ENCODE results near the gene MIOS.

MIOS gene

DNA sequence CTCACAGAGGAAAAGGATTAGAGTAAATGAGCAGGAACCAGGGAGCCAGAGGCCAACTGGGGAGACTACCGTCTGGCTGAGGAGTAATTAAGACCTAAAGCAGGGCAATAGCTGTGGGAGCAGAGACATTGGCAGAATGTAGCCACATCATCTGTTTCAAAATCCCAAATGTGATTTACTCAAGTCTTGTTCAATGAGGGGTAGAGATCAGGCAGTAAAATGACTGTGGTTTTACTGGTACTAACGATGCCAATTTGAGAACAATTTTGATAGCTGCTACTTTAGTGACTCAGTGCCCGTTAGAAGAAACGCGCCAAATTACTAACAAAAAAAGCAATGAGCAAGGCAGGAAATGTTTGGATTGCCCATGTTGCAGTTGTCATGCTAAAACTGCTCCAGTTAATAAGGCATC, 12.7 kb upstream of the MIOS start:
- TF ChIP-seq, protein P1, sequence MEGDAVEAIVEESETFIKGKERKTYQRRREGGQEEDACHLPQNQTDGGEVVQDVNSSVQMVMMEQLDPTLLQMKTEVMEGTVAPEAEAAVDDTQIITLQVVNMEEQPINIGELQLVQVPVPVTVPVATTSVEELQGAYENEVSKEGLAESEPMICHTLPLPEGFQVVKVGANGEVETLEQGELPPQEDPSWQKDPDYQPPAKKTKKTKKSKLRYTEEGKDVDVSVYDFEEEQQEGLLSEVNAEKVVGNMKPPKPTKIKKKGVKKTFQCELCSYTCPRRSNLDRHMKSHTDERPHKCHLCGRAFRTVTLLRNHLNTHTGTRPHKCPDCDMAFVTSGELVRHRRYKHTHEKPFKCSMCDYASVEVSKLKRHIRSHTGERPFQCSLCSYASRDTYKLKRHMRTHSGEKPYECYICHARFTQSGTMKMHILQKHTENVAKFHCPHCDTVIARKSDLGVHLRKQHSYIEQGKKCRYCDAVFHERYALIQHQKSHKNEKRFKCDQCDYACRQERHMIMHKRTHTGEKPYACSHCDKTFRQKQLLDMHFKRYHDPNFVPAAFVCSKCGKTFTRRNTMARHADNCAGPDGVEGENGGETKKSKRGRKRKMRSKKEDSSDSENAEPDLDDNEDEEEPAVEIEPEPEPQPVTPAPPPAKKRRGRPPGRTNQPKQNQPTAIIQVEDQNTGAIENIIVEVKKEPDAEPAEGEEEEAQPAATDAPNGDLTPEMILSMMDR (conservative IDR thresholded peaks at IDR 0.05), result no peak
- peak overlapping the region; percentile 73 for H3K27ac ChIP-seq

DNA sequence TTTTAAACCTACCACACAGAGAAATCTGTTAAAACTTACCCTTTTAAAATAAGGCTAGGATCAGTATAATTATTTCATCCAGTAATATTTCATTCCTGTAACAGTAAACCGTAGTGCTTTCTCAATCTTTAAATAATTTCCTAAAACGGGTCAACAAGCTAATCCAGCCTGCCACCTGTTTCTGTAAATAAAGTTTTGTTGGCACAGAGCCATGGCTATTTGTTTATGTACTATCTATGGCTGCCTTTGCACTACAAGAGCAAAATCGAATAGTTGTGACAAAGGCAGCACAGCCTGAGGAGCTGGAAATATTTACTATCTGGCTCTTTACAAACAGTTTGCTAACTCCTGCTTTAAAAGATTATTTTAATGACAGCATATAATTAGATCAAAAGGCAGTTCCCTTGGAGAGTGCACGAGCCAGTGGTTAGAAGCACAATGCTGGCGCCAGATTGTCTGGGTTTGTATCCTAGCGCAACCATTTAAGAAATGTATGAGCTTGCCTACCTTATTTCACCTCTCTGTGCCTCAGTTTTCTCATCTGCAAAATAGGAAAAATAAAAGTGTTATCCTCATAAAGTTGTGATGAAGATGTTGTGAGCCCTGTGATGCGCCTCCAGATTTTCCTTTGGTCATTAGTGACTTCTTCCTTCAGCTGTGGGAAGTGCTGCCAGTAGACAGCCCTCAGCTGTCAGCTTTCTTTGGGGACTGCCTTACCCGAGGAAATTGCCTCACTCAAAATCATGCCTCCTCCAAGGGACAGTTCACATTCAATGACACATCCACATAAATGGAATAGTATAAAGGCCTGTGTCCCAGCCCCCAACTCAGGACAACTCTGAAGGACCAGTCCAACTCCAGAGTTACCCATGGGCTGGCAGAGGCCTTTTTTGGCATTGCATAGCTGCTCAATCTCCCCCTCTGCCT, 11.8 kb upstream of the MIOS start:
- TF ChIP-seq, protein P1 (conservative IDR thresholded peaks at IDR 0.05), result no peak
- peak overlapping the region; percentile 73 for H3K27ac ChIP-seq

DNA sequence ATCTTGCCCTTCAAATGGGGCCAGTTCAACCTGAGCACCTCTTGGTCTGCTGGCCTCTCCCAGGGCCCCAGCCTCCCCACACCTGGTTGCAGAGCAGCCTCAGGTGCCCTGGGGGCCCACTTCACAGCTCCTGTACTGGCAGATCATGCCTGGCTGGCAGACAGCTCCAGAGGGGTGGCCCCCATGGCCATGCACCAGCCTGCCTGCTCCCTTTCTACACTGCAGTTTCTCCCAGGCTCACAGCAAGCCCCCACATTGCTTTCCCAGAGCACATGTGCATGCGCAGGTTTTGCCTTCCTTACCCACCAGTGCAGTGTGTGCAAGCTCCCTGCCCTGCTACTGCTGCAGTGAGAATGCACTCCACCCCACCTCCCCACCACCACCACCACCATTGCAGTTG, 9.8 kb upstream of the MIOS start:
- TF ChIP-seq, protein P1 (conservative IDR thresholded peaks at IDR 0.05), result no peak

DNA sequence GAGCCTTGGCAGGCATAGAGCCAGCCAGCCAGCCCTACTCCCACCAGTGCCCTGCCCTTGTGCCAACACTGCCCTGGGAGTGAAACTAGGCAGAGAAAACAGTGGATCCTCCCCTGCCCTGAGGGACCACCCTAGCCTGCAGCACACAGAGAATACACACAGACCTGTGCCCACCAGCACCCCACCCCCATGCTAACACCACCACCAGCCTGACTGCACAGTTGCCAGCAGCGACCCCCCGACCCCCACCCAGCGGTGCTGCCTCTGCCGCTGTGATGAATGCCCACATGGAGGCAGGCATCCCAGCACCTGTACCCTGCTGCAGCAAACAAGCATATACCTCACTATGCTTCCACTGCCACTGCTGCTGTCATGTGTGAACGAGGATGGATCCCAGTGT, 9.4 kb upstream of the MIOS start:
- TF ChIP-seq, protein P1 (conservative IDR thresholded peaks at IDR 0.05), result no peak

More for the DNA sequence above, 9.8 kb upstream of the MIOS start:
- H3K27ac ChIP-seq, result peak overlapping the region; percentile 19; the same call in 1 of the 2 replicates

DNA sequence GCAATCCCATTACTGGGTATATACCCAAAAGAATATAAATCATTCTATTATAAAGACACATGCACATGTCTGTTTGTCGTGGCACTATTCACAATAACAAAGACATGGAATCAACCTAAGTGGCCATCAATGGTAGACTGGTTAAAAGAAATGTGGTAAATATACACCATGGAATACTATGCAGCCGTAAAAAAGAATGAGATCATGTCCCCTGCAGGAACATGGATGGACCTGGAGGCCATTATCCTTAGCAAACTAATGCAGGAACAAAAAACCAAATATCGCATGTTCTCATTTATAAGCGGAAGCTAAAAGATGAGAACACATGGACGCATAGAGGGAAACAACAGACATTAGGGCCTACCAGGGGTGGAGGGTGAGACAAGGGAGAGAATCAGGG, 5.1 kb upstream of the MIOS start:
- H3K27ac ChIP-seq, result peak overlapping the region; percentile 99

More for the DNA sequence above, 9.4 kb upstream of the MIOS start:
- peak overlapping the region; percentile 19; the same call in 1 of the 2 replicates for H3K27ac ChIP-seq

DNA sequence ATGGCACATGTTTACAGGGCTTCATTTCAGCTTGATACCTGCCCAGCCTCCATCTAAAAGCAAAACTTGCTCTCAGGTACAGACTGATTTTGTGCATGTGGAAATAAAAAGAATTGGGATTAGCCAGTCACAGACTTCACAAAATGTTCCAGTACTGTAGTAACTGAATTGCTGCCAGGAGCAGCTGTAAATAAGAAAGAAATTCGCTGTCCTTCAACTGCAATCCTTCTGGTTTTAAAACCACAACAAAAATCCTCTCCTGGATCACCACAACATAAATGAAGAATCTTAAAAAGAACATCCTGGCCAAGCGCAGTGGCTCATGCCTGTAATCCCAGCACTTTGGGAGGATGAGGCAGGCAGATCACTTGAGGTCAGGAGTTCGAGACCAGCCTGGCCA, 3.9 kb upstream of the MIOS start:
- H3K27ac ChIP-seq, result peak overlapping the region; percentile 99
- TF ChIP-seq, protein P1 (conservative IDR thresholded peaks at IDR 0.05), result no peak

DNA sequence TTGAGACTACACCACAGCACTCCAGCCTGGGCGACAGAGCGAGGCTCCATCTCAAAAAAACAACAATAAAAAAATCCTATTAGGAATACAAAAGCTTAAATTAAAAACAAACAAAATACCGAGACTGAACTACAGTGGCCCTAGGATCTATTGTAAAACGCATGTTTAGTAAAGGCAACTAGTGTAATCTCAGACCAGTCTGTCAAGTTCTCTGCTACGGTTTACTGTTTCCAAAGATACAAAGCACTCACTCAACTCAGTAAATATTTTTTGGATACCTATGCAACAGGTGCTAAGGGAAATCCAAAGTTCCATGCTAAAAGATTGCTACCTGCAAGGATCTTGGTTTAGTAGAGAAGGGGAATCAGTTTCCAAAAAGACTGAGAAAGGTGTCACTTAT, 3.4 kb upstream of the MIOS start:
- peak overlapping the region; percentile 99 for H3K27ac ChIP-seq
- TF ChIP-seq, protein P1 (conservative IDR thresholded peaks at IDR 0.05), result no peak

DNA sequence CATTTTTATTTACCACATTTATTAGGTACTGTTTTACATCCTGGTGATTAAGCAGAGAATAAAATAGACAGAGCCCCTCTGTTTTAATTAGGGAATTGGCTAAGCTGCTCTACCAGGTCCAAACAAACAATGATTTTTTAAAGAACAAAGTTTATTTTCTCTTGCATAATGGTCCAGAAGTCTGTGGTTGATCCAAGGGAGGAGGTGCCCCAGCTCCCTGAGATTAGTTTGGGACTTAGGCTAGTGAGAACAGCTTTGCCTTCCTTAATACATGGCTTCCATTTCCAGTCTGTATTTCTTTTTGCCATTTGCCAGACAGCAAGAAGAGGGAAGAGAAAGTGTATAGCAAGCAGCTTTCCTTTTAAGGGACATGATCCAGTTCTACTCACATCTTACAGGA, 2.9 kb upstream of the MIOS start:
- H3K27ac ChIP-seq, result peak overlapping the region; percentile 99
- TF ChIP-seq, protein P1 (conservative IDR thresholded peaks at IDR 0.05), result no peak

Measured in VCaP (cell line).